Choroid plexus epithelial cell (primary cell): ENCODE measurements around the gene AJAP1.

Experiments used
- DNase-seq: peaks from one replicate; pipeline ENCODE4 v3.0.0-alpha.2; 2010; ENCODE audit warnings: low read depth
- H3K4me3 ChIP-seq: 2 replicates; pipeline ENCODE4 v1.5.1; 2011; ENCODE audit warnings: low read depth, mild to moderate bottlenecking, control low read depth, low read length, moderate library complexity
- TF ChIP-seq, protein P1 (sequence below): conservative IDR thresholded peaks from 2 replicates; pipeline ENCODE4 v1.5.1; 2011; ENCODE audit warnings: low read depth, mild to moderate bottlenecking, control low read depth, inconsistent platforms, low read length, moderate library complexity

The AJAP1 gene

DNA sequence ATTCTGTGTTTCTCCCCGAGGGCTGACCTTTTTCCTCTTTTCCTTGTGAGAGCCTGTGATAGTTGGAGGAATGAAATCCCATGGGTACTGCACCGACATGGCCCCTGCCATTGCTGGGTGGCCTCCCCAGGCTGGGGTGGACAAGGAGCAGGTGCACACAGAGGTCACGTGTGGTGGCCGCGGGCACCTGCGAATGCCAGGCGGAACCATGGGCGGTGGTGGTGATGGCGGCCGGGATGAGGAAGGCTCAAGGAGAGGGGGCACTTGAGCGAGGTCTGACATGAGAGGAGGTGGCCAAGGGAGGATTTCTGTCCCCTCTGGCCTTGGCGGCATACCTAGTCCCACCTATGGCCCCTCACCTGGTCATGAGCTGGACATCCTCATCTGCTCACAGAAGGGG, 69.6 kb downstream of the AJAP1 start:
- no peak for DNase-seq
- TF ChIP-seq, protein P1, sequence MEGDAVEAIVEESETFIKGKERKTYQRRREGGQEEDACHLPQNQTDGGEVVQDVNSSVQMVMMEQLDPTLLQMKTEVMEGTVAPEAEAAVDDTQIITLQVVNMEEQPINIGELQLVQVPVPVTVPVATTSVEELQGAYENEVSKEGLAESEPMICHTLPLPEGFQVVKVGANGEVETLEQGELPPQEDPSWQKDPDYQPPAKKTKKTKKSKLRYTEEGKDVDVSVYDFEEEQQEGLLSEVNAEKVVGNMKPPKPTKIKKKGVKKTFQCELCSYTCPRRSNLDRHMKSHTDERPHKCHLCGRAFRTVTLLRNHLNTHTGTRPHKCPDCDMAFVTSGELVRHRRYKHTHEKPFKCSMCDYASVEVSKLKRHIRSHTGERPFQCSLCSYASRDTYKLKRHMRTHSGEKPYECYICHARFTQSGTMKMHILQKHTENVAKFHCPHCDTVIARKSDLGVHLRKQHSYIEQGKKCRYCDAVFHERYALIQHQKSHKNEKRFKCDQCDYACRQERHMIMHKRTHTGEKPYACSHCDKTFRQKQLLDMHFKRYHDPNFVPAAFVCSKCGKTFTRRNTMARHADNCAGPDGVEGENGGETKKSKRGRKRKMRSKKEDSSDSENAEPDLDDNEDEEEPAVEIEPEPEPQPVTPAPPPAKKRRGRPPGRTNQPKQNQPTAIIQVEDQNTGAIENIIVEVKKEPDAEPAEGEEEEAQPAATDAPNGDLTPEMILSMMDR: no peak
- no peak overlapping the region for H3K4me3 ChIP-seq

DNA sequence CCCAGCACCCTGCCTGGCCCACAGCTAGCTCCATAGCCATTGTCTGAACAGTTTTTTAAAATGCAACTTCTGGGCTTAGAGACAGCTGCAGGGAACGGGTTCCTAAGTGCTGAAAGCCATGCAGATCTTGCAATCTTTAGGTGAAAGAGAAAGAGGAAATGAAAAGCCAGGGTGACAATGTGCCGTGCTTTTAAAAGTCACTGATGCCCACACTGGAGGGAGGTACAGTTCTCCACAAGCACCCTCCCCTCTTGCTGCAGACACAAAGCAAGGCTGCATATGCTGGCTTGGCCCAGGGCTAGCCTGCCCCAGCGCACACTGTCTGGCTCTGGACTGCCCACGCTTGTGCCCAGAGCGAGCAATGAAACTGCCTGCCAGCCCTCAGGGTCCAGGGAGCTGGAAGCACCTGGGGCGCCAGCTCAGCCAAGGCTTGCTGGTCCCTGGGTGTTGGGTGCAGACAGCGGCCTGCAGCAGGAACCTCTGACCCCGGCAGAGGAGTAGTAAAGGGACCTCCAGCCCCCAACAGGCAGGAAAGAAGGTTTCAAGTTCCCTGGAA, 70.4 kb downstream of the AJAP1 start:
- DNase-seq: no peak
- TF ChIP-seq, protein P1: no peak
- no peak overlapping the region for H3K4me3 ChIP-seq

DNA sequence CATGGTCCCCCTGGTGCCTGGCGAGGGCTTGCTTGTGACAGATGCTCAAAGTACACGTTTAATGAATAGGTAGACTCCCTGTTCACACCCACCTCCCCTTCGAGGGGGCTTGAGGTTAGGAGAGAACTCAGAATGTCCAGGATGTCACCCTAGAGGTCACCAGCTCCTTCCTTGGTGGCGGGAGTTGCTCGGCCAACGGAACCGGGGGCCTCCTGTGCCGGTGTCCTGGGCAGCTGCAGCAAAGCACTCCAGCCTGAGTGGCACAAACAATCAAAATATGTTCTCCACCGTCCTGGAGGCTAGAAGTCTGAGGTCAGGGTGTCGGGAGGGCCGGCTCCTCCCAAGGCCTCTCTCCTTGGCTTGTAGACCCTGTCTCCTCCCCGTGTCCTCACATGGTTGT, 71.0 kb downstream of the AJAP1 start:
- no peak overlapping the region for H3K4me3 ChIP-seq
- TF ChIP-seq, protein P1: no peak
- DNase-seq: no peak

DNA sequence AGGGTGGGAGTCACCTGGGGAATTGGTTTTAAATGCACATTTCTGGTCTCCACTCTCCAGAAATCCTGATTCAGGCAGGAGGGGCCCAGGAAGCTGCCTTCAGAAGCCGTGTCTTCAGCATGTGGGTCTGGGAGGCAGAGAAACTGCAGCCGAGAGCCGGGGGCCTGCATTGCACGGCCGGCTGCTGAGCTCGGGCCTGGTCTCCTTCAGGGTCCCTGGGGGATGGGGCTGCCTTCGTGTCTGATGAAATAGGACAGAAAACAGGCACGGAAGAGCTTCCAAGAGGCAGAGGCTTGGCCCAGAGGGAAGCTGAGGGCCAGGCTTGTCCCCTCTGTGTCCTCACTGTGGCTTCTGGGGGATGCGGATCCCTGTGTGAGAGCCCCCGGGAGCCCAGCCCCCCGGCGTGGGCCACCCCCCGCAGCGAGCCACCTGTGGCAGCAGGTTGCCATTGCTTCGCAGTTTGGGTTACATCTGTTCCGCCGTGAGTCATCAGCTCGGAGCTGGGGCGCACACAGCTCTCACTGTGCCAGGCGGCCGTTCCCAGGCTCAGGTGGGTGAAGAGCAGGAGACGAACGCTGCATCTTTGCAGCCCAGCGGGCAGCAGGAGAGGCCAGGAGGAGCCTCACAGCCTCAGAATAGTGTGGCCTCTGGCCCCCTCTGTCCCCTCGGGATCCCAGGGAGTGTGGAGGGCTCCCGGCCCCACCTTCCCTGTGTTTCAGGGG, 72.4 kb downstream of the AJAP1 start:
- TF ChIP-seq, protein P1: no peak
- H3K4me3 ChIP-seq: no peak overlapping the region
- DNase-seq: no peak

DNA sequence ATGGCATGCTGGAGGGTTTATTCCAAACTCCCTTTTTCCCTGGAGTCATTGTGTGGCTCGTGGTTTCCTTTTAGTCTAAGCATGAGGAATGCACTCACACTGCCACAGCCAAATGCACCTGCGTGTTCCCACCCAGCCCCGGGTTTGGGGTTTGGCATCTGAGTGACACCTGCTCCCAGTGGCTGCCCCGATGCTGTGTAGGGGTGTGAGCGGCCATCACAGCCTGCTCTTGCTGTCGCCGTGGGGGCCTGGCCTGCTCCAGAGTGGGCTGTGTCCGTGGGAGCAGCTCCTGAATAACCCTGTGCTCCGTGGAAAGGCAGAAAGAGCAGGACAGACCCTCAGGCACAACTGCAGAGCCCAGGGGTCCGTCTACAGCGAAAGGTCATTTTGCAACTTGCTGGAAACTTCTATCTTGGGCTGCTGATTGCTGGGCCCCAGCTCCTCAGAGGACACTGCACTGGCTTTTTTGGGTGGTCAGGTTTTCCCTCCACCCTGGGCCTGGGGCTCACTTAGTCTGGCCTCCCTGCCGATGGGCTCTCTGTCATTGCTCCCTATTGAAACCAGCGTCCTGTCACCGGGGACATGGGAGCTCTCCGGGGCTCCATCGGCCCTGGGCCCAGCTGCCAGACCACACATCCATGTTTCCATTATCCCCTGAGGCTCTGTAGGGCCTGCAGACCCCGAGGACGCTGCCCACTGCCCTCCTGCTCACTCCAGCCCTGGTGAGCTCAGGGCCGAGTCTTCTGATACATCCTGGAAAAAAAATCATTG, 74.1 kb downstream of the AJAP1 start:
- TF ChIP-seq, protein P1: no peak

DNA sequence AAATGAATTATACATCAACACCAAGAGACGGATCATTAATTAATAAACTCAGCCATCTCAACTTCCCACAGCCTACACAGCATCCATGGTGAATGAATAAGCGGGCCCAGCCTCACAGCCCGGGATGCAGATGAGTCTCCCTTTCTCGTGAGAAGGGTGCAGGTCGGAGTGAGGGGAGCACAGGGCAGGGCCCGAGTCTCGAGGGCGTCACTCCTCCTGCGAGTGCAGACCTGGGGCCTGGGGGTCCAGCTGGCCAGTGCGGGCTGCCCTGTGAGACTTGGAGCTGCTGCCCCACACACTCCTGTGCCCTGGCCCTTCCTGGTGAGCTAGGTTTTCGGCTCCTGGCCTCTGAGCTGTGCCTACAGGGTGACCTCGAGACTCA, 74.7 kb downstream of the AJAP1 start:
- no peak overlapping the region for H3K4me3 ChIP-seq
- TF ChIP-seq, protein P1: no peak
- DNase-seq: no peak

More for the DNA sequence above, 74.1 kb downstream of the AJAP1 start:
- H3K4me3 ChIP-seq: no peak overlapping the region
- no peak for DNase-seq
